Measurements from ENCODE around the gene LRRC25.
"Not testable (repeated sequence)": the region's sequence is repeated elsewhere in the genome, so short reads cannot be mapped to it uniquely, and the experiment has no call there.

The LRRC25 gene

DNA sequence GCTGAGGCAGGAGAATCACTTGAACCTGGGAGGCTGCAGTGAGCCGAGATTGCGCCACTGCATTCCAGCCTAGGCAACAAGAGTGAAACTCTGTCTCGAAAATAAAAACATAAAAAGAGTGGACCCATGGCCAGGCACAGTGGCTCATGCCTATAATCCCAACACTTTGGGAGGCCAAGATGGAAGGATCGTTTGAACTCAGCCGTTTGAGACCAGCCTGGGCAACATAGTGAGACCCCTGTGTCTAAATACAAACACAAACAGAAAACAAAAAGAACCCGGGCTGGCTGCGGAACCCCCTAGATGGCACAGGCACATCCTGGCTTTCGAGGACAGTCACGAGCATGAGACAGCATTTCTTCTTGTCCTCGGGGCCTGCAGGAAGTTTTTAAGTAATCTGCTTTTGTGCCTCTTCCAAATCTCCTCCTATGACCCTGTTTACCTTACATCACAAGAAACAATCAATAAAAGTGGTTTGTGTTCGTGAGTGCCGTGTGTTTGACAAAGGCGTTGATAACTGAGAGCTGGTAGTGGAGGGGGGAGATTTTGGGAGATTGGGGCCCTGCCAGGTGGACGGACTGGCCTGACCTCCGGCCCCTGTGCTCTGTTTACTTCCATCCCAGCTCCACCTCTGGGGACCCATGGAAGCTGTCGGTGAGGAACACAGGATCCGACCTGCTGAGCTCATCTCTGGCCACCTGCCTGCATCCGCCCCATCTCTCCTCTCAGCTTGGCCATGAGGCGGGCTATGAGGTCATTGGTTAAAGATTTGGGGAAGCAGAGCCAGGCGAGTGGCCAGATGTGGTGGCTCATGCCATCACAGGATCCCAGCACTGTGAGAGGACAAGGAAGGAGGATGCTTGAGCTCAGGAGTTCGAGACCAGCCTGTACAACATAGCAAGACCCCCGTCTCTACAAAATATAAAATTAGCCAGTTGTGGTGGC lies 17.3 kb downstream of the LRRC25 start:
- peak; percentile 71 for DNase-seq (ENCODE audit: low read depth)

DNA sequence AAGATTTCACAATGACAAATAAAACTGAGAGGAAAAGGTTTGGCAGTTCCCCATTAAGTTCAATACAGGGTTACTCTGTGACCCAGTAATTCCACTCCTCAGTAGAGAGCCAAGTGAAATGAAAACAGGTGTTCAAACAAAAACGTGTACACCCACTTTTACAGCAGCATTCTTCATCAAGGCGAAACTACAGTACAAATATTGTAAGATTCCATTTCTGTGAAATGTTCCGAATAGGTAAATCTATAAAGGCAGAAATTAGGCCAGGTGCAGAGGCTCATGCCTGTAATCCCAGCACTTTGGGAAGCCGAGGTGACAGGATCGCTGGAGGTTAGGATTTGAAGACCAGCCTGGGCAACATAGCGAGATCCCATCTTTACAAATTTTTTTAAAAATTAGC lies 20.4 kb downstream of the LRRC25 start:
- DNase-seq (ENCODE audit: low read depth) = no peak

DNA sequence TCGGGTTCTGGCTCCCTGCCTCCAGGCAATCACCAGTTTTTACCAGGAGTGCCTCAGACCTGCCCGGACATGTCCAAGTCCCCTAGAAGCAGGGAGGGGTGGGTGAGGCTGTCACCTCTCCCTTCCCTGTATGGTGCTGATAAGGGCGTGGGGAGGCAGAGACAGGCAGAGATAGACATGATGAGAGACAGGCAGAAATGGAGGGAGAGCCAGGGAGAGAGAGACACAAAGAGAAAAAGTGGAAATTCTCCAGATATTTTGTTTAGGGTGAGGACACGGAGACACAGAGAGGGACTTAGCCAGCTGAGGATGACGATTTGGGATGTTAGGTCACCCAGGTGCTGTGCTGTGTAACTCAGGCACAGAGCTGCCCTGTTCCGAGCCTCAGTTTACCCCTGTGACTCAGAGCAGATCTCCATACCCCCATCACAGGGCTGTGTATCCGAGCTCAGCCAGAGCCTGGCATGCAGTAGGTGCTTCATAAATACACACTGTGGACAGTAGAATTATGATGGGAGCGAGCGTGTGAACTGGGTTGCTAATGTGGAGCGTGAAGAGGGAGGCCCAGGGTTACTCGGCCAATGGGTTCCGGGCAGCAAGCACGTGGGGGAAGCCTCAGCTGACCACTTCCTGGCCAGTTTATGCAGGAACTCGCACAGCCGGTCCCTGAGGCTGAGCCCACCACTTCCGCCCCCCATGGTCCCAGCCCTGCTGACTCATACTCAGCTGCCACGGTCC lies 23.4 kb downstream of the LRRC25 start:
- DNase-seq (ENCODE audit: low read depth) = peak; percentile 86

DNA sequence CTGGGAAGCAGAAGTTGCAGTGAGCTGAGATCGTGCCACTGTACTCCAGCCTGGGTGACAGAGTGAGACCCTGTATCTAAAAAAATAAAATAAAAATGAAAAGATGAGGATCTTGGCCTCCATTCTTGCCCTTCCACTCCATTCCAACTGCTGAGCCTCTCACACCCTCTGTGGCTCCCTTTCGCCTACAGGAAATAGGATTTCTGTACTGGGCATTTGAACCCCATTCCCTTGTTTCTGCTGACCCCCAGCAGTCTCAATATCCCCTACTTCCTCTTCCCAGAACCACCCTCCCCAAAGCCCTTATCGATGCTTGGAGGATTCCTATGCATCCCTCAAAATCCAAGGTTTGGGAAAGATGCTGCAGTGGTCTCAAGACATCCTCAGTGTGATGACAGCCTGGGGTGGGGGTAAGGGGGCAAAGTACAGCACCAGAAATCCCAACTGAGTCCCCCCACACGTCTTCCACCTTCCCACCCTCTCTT lies 24.0 kb downstream of the LRRC25 start:
- no peak for DNase-seq (ENCODE audit: low read depth)

DNA sequence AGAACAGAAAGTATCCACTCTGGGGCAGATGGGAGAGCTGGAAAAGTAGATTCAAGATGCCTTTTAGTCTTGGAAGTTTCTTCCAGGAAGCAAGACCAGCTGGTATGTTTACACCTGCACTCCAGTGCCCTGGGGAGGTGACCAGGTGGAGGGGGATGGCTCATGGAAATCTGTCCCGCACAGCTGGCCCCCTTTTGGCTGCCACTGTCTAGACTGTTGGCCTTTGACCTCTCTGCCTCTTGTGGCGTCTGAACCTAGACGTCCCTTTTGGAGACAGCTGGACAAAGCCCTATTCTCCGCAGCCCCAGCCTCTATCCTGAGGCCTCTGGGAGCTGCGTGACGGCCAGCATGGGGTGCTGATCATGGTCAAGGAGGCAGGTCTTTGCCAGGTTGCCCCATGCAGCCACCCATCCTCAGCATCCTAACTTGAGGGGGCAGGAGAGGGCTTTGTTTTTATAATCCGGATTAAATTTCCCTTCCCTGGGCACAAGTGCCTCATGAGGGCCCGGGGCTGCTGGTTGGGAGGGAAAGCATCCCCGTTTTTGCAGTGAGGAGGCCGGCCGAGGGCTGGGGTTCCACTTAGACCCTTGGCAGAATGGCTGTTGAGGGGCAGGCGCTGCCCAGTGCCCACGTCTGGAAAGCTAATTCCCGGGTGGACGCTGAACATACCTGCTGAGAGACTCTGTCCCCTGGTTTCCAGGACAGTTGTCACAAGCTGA lies 28.8 kb downstream of the LRRC25 start:
- DNase-seq (ENCODE audit: low read depth) = no peak

DNA sequence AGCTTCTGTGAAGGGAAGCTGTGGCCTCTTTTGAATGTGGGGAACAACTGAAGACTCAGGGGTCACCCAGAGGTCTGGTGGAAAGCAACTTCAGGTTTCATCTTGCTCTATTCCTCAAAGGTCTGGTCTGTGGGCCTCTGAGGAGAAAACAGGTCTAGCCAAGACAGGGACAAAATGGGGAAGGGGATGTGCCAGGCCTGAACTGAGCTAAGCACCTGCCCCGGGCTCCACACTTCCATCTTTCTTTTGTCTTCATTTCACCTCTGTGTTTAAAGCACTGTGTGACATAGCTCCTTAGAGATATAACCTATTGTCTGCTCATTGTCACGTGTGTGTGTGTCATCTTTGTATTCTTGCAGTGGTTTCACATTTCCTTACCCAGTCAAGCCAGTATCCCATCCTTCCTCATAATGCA lies 31.4 kb downstream of the LRRC25 start:
- no peak for DNase-seq (ENCODE audit: low read depth)

DNA sequence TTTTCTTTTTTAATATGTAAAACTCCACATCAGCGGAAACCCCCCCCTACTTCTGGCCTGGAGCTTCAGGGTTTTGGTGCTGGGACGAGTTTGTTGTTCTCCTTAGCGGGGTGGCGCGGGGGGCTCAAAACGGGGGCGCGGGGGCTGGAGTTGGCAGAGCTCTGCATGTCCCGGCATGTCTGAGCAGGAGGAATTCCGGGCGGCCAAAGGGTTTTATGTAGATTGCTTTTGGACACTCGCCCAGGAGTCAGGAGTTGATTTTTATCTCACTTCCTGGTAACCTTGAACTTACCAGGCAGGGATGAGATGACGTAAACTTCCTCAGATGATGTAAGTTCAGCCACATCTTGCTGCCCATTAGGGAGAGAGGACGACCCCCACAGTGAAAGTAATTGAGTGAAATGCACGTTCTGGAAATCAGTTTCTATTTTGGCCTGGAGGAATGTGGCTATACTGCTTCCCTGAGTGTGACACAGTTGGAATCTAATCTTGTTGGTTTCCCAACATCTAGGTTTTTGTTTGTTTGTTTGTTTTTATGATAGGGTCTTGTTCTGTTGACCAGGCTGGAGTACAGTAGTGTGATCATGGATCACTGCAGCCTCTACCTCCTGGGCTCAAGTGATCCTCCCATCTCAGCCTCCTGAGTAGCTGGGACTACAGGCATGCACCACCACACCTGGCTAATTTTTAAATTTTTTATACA lies 32.4 kb downstream of the LRRC25 start:
- peak; percentile 95 for DNase-seq (ENCODE audit: low read depth)

DNA sequence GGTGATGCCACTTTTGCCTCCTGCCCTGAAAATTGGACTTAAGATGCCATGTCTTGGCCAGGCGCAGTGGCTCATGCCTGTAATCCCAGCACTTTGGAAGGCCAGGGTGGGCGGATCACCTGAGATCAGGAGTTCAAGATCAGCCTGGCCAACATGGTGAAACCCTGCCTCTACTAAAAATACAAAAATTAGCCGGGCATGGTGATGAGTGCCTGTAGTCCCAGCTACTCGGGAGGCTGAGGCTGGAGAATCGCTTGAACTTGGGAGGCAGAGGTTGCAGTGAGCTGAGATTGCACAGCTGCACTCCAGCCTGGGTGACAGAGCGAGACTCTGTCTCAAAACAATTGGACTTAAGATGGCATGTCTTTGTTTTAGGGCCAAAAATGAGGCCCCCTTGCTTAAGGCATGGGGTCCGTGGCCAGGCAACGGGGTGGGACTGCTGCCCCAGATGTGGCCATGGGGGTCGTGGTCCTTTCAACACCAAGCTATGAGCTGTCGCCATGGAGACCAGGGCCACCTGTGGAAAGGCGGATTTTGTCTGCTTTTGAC lies 33.1 kb downstream of the LRRC25 start:
- DNase-seq (ENCODE audit: low read depth) = not testable (repeated sequence)

DNA sequence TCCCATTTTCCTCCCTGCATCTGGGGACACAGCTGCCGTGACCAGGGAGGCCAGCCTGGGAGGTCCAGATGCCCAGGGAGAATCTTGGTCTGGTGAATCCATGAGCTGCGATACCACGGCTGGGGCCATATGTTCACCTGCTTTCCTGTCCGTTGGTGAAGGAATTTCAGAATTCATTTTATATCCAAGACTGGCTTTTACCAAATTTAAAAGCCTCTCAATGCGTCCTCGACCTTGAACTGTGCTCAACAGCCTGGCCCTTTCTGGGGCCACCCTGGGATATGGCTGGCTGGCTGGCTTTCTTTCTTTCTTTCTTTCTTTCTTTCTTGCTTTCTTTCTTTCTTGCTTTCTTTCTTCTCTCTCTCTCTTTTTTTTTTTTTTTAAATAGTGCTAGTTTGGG lies 33.6 kb downstream of the LRRC25 start:
- no peak for DNase-seq (ENCODE audit: low read depth)

DNA sequence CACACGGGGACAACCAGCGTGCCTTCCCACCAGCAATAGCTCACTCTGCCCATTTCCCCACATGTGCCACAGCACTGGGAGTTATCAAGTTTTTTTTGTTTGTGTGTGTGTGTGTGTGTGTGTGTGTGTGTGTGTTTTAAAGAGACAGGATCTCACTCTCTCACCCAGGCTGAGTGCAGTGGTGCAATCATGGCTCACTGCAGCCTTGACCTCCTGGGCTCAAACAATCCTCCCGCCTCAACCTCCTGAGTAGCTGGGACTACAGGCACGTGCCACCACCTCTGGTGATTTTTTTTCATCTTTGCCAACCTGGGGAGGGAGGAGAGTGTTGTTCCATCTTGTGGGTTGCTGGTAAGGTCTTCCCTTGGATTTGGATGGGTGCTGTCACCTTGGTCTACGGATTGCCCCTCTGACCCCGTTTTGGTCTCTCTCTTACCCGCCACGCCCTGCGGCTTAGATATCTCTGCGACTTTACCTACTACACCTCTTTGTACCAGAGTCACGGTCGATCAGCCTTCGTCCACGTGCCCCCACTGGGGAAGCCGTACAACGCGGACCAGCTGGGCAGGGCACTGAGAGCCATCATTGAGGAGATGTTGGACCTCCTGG lies 34.4 kb downstream of the LRRC25 start:
- no peak for DNase-seq (ENCODE audit: low read depth)

DNA sequence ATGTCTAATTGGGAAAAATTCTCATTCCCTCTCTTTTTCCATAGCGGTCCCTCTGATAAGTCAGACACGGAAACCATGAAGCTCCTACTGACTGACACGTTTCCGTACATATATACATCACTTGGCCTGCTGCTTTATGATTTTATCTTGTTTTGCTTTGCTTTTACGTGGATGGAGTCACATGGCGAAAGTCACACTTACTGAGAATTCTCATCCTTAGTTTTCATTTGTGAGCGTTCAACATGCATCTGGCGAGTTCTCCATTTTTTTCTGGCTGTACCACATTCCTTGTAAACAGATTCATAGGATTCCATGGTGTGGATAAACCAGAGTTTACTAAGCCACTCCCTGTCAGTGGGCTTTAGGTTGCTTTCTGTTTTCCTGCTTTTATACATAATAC lies 35.8 kb downstream of the LRRC25 start:
- no peak for DNase-seq (ENCODE audit: low read depth)

DNA sequence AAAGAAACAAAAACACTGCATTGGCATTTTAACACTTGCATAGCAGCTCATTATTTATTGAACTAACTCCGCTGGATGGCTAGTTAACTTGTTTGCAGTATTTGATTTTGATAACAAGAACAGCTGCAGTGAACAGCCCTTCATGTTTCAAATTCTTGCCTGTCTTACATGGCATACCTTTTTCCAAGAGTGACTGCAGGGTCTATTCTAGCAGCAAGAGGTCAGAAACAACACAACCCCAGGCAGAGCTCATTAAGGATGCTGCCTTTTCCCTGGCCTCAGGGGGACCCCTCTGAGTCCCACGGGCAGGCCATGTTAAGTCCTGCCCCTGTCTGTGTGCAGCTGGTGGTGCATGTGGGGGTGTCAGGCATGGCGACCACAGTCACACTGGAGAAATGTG lies 40.4 kb downstream of the LRRC25 start:
- DNase-seq (ENCODE audit: low read depth) = no peak

DNA sequence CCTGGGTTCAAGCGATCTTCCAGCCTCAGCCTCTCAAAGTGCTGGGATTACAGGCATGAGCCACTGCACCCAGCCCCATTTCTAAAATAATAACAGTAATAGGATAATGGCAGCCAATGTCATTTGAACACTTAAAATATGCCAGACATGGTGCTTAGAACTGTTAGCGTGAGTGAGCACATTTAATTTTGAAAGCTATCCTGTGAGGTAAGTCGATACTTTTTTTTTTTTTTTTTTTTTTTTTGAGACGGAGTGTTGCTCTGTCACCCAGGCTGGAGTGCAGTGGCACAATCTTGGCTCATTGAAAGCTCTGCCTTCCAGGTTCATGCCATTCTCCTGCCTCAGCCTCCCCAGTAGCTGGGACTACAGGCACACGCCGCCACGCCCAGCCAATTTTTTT lies 42.7 kb downstream of the LRRC25 start:
- not testable (repeated sequence) for DNase-seq (ENCODE audit: low read depth)

DNA sequence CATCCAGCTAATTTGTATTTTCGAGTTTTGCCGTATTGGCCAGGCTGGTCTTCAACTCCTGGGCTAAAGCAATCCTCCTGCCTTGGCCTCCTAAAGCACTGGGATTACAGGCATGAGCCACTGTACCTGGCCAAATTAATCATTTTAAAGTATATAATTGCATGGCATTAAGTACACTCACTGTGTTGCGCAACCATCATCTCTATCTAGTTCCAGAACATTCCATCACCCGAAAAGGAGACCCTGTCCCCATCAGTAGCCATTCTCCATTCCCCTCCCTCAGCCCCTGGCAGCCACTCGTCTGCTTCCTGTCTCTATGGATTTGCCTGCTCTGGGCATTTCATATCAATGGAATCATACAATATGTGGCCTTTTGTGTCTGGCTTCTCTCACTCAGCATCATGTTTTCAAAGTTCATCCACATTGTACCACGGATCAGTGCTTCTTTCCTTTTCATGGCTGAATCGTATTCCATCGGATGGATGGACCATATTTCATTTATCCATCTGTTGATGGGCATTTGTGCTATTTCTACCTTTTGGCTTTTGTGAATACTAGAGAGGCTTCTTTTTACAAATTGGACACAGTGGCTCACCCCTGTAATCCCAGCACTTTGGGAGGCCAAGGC lies 43.9 kb downstream of the LRRC25 start:
- DNase-seq (ENCODE audit: low read depth) = no peak

DNA sequence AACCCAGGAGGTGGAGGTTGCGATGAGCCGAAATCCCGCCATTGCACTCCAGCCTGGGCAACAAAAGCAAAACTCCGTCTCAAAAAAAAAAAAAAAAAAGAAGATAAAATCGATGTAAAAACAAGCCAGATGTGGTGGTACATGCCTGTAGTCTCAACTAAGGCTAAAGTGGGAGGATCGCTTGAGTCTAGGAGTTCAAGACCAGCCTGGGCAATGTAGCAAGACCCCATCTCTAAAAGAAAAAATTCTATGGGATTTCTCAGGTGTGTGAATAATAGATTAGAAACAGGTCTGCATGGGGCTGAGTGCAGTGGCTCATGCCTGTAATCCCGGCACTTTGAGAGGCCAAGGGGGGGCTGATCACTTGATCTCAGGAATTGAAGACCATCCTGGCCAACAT lies 45.9 kb downstream of the LRRC25 start:
- DNase-seq (ENCODE audit: low read depth) = no peak

DNA sequence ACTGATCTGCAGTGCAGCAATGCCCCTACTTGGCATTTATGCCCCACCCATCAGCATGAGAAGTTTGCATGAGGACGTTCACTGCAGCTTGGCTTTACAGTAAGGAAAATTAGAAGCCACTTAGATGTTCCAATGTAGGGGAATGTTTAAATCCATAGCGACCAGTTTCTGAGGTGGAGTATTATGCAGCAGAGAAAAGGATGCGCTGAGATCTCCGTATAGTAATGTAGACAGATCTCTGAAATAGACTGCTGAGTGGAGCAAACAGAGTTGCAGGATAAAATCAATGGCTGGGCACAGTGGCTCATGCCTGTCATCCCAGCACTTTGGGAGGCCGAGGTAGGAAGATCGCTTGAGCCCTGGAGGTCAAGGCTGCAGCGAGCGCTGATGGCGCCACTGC lies 46.9 kb downstream of the LRRC25 start:
- no peak for DNase-seq (ENCODE audit: low read depth)

DNA sequence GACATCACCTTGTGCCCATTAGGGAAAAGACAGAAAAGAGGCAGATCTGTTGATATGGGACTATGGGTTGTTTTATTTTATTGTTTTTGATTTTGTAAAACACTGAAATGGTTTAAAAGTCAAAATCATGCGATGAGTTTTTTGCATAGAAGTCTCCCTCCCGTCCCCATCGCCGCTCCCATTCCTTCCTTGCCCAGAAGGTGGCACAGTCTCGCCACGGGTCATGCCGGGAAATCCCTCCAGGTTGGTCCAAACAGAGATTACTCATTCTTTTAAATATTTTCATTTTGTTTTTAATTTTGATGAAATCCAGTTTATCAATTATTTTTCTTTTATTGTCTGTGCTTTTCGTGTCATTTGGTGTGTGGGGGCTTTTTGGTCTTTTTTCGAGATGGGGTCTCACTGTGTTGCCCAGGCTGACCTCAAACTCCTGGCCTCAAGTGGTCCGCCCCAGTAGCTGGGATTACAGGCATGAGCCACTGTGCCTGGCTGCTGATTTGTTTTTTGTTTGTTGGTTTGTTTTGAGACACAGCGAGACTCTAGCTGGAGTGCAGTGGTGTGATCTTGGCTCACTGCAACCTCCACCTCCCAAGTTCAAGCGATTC lies 47.8 kb downstream of the LRRC25 start:
- DNase-seq (ENCODE audit: low read depth) = no peak

DNA sequence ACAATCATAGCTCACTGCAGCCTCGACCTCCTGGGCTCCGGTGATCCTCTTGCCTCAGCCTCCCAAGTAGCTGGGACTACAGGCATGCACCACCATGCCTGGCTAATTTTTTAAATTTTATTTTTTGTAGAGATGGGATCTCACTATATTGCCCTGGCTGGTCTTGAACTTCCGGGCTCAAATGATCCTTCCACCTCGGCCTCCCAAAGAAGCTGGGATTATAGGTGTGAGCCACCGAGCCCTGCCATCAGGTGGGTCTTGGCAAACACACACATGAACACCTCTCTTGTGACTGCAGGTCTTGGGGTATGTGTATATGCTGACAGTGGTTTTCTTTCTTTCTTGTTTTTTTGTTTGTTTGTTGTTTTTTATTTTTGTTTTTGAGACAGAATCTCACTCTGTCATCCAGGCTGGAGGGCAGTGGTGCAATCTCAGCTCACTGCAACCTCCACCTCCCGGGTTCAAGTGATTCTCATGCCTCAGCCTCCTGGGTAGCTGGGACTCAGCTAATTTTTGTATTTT lies 48.5 kb downstream of the LRRC25 start:
- DNase-seq (ENCODE audit: low read depth) = not testable (repeated sequence)

DNA sequence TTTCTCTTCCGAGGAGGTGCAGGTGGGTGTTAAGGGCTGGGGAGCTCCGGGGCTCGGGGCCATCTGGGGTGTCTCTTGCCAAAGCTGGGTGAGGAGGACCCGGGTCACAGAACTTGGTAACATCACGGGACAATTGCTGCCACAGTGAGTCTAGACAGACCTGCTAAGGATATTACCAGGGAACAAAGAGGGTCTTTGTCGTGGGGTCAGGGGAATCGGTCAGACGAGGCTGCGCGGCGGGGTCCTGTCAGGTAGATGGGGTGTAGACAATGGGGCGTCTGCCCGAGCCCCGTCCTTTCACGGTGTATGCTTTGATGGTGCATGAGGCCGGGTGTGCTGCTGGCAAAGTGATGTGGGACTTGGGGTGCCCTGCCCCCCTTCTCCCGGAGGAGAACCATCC lies 49.3 kb downstream of the LRRC25 start:
- no peak for DNase-seq (ENCODE audit: low read depth)

DNA sequence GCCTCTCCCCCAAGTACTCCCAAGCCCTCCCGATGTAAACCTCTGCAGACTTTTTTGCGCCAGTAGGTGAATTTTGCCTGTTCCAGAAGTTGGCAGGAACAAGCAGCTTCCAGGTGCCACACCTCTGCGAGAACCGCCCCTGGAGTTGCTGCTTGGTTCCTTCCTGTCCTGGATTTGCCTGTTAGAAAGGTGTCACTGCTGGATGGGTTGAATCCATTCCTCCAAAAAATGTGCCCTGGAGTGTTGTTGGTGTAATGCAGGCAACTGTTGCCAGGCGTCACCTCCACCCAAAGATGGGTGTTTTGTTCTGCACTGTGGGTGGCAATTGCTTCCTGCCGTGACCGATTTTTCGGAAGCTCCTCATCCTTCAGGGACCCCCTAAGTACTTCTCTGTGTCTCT lies 51.3 kb downstream of the LRRC25 start:
- DNase-seq (ENCODE audit: low read depth) = no peak
